ENCODE results near the gene EHMT1. TPM values are rescaled to one million over a fixed set of nuclear protein-coding genes. Genes with fewer than 3 reads are reported as not detected.

The EHMT1 gene
- total RNA-seq, 1 donor = 43.6 TPM

- no peak for DNase-seq (ENCODE audit: low read depth)
- no peak for TF ChIP-seq CTCF (IDR thresholded peaks at IDR 0.05; ENCODE audit: insufficient read depth, low read depth, low read length)
- no peak overlapping the region for H3K4me3 ChIP-seq (ENCODE audit: low read depth, low read length)
These were observed 224.6 kb downstream of the EHMT1 start for GRCh38 chr9:137843355-137843754.

DNA sequence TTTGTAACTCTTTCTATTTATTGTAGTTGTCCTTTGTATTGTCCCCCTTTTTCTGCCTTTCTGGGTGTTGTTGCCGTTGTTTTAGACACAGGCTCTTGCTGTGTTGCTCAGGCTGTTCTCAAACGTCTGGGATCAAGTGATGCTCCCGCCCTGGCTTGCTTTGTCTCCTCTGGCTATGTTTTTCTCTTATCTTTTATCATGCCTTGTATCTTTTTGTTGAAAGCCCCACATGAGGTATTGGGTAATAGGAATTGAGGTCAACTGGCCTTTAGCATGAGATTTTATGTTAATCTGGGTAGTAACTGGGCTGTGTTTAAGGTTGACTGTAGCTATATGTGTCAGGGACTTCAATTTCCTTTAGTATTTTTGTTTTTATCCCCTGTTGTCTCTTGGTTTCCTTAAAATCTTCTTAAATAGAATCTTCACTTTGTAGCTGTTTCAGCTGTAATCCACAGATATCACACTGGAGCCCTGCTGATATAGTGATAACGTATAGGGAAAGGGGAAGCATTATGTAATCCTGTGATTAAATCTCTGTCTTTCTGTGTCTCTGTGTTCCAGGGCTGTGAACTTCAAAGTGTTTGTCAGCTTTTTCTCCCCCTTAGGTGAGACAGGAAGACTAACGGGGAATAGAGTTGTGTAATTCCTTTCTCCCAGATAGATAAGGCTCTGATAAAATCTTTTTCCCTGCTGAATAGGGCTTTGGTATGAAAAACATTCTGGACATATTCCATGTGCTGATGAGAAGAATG, 232.9 kb downstream of the EHMT1 start:
- H3K4me3 ChIP-seq (ENCODE audit: low read depth, low read length) = no peak overlapping the region
- peak; percentile 1 for DNase-seq (ENCODE audit: low read depth)
- TF ChIP-seq CTCF (IDR thresholded peaks at IDR 0.05; ENCODE audit: insufficient read depth, low read depth, low read length) = no peak

DNA sequence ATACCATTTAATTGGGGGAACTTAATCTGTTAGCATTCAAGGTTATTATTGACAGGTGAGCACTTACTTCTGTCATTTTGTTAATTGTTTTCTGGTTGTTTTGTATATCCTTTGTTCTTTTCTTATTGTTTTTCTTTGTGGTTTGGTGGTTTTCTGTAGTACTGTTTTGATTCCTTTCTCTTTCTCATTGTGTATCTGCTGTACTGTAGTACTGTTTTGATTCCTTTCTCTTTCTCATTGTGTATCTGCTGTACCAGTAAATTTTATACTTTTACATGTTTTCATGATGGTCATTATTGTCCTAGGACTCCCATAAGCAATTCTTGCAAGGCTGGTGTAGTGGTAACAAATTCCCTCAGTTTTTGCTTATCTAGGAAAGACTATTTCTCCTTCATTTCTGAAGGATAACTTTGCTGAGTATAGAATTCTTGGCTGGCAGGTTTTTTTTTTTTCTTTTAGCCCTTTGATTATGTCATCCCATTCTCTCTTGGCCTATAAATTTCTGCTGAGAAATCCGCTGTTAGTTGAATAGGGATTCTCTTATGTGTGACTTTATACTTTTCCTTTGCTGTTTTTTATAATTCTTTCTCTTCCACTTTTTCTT, 234.7 kb downstream of the EHMT1 start:
- H3K4me3 ChIP-seq (ENCODE audit: low read depth, low read length) = no peak overlapping the region
- no peak for TF ChIP-seq CTCF (IDR thresholded peaks at IDR 0.05; ENCODE audit: insufficient read depth, low read depth, low read length)
- DNase-seq (ENCODE audit: low read depth) = no peak

GRCh38 chr9:137860361-137860760, 241.6 kb downstream of the EHMT1 start:
- DNase-seq (ENCODE audit: low read depth) = no peak
- no peak overlapping the region for H3K4me3 ChIP-seq (ENCODE audit: low read depth, low read length)
- TF ChIP-seq CTCF (IDR thresholded peaks at IDR 0.05; ENCODE audit: insufficient read depth, low read depth, low read length) = no peak

DNA sequence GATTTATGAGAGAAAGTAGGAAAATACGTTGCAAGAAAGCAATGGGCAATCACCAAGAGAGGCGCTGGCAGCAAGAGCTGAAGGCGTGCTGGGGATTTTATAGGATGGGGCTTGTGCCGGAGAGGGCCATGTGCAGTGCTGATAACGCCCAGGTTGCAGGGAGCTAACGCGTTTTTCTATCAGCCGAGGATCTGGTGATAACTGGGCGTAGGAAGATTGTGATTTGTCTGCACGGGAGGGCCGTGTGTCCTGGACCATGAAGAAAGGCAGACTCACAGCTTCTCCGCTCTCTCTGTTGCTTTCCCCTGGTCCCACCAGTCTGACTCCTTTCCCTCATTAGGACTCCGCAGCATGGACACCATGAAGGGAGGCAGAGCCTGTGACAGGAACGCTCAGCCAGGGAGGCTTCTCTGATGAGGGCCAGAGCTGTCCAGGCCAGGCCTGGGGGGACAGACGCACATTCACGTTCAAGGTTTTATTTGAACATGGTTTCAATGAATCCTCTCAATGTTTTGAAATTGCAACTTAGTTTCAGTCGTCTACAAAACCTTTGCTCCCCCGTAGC, 246.9 kb downstream of the EHMT1 start:
- H3K4me3 ChIP-seq (ENCODE audit: low read depth, low read length) = no peak overlapping the region
- no peak for DNase-seq (ENCODE audit: low read depth)
- TF ChIP-seq CTCF (IDR thresholded peaks at IDR 0.05; ENCODE audit: insufficient read depth, low read depth, low read length) = no peak

DNA sequence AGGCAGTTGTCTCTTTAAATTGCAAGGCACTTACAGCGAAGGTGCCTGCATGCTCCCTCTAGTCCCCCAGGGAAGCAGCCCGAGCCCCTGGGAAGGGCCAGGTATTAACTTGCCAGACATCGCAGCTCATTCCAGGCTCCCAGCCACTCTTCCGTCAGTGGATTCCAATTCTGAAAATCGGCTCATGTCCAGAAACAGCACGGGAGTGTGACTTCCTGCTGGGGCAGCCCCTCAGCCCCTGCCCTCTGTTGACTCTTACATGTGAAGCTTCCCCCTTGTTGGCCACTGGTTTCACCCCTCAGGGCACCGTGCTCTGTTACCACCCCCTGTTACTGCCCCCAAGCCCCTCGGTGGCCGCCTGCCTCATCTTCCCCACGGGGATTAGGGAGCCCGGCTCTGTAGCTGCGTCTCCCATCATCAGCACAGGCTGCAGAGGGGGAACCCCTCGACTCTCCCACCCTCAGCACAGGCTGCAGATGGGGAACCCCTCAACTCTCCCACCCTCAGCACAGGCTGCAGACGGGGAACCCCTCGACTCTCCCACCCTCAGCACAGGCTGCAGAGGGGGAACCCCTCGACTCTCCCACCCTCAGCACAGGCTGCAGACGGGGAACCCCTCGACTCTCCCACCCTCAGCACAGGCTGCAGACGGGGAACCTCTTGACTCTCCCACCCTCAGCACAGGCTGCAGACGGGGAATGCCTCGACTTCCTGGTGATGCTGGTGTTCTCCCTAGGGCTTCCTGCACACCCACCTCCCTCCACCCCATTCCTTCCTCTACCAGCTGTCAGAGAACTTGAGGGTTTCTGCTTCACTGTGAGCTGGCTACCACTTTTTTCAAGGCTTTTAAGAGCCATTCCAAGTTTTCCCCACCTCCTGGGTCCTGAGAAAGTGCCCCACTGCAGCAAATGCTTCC, 247.7 kb downstream of the EHMT1 start:
- no peak overlapping the region for H3K4me3 ChIP-seq (ENCODE audit: low read depth, low read length)
- DNase-seq (ENCODE audit: low read depth) = no peak
- no peak for TF ChIP-seq CTCF (IDR thresholded peaks at IDR 0.05; ENCODE audit: insufficient read depth, low read depth, low read length)
